ENCODE results near the gene KRT85. TPM values are rescaled to one million over a fixed set of nuclear protein-coding genes. Genes with fewer than 3 reads are reported as not detected.
"Not testable (repeated sequence)": the region's sequence is repeated elsewhere in the genome, so short reads cannot be mapped to it uniquely, and the experiment has no call there.

KRT85 gene
- total and polyA plus RNA-seq, 7 donors = not detected

DNA sequence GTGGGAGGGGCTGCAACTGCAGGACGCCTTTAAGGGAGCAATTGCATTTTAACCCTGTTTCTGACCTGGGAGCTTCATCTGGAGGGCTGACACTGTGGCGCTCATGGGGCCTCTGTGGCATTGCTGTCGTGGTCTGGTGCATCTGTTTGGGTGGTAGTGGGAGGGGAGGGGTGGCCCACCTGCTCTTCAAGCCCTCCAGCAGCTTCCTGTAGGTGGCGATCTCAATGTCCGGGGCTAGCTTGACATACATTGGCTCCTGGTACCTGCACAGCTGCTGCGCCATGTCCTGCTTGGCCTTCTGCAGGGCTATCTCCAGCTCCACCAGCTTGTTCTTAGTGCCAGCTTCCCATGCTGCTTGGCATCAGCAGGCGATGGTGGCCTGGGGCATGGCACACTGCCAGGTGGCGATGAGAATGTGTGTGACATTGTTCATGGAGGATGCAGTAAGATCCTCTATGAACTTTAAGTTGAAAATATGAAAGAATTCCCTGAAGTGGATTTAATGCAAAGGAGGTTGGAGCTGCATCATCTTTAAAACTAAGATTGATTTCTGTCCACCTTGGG lies 46.6 kb upstream of the KRT85 start:
- TF ChIP-seq, protein P1, sequence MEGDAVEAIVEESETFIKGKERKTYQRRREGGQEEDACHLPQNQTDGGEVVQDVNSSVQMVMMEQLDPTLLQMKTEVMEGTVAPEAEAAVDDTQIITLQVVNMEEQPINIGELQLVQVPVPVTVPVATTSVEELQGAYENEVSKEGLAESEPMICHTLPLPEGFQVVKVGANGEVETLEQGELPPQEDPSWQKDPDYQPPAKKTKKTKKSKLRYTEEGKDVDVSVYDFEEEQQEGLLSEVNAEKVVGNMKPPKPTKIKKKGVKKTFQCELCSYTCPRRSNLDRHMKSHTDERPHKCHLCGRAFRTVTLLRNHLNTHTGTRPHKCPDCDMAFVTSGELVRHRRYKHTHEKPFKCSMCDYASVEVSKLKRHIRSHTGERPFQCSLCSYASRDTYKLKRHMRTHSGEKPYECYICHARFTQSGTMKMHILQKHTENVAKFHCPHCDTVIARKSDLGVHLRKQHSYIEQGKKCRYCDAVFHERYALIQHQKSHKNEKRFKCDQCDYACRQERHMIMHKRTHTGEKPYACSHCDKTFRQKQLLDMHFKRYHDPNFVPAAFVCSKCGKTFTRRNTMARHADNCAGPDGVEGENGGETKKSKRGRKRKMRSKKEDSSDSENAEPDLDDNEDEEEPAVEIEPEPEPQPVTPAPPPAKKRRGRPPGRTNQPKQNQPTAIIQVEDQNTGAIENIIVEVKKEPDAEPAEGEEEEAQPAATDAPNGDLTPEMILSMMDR (IDR thresholded peaks at IDR 0.05) = no peak
- Histone ChIP-seq H3K36me3 (ENCODE audit: insufficient read depth in 1 of 2, low read depth in 1 of 2) (no peaks in the 10 kb centered on the region), H3K4me1 (no peaks in the 10 kb centered on the region), H3K27ac (no peak overlapping the region), H3K27me3 (ENCODE audit: insufficient read depth in 3 of 3, low read length in 2 of 3) (peaks cover 0 to 5% (median 0%) of the 10 kb centered on the region in 3 donors), H3K9me3 (no peaks in the 10 kb centered on the region), H3K4me3 (no peak overlapping the region)
- no peak for DNase-seq
- intact Hi-C loops (cut with DNase I) = no loop called here
- no peak for ATAC-seq
- 39 to 48% (median 45%) methylated on average over 8 of the region's 8 CpGs for WGBS, 3 donors

- 47 to 63% (median 55%) methylated on average over 4 of the region's 4 CpGs for WGBS, 3 donors
- TF ChIP-seq, protein P1 (IDR thresholded peaks at IDR 0.05) = no peak
- H3K27me3 ChIP-seq (ENCODE audit: insufficient read depth in 3 of 3, low read length in 2 of 3) = peaks cover 0 to 5% (median 0%) of the 10 kb centered on the region in 3 donors
- ATAC-seq = no peak
- H3K27ac ChIP-seq = no peak overlapping the region
- no peak for DNase-seq
- H3K36me3 ChIP-seq (ENCODE audit: insufficient read depth in 1 of 2, low read depth in 1 of 2) = no peaks in the 10 kb centered on the region
- intact Hi-C loops (cut with DNase I) = no loop called here
- no peak overlapping the region for H3K4me3 ChIP-seq
- H3K4me1 ChIP-seq = no peaks in the 10 kb centered on the region
- no peaks in the 10 kb centered on the region for H3K9me3 ChIP-seq
These were observed 45.9 kb upstream of the KRT85 start for GRCh38 chr12:52413202-52413601.

DNA sequence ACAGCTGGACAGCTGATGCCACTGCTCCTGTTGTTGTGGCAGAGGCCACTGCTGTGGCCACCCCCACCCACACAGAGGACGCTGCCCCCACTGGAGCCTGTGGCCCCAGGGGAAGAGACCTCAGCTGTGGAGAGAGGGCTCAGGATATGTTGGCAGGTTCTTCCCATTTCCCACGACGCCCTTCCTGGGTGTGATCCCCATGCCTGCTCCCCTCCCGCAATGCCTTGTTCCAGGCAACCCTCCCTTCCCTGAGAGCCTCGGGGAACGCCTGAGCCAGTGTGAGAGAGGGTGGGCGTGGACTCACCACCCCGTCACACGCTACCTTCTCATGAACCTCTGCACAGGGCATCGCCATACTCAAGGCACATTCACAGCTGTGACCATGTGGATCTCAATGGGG lies 44.5 kb upstream of the KRT85 start:
- Histone ChIP-seq H3K27ac (no peak overlapping the region), H3K9me3 (no peaks in the 10 kb centered on the region), H3K4me3 (no peak overlapping the region), H3K4me1 (no peaks in the 10 kb centered on the region), H3K36me3 (ENCODE audit: insufficient read depth in 1 of 2, low read depth in 1 of 2) (no peaks in the 10 kb centered on the region), H3K27me3 (ENCODE audit: insufficient read depth in 3 of 3, low read length in 2 of 3) (peaks cover 0 to 5% (median 0%) of the 10 kb centered on the region in 3 donors)
- intact Hi-C loops (cut with DNase I) = no loop called here
- ATAC-seq (no peak), DNase-seq (no peak)
- 74 to 84% (median 81%) methylated on average over 10 of the region's 10 CpGs for WGBS, 3 donors
- TF ChIP-seq, protein P1 (IDR thresholded peaks at IDR 0.05) = no peak

DNA sequence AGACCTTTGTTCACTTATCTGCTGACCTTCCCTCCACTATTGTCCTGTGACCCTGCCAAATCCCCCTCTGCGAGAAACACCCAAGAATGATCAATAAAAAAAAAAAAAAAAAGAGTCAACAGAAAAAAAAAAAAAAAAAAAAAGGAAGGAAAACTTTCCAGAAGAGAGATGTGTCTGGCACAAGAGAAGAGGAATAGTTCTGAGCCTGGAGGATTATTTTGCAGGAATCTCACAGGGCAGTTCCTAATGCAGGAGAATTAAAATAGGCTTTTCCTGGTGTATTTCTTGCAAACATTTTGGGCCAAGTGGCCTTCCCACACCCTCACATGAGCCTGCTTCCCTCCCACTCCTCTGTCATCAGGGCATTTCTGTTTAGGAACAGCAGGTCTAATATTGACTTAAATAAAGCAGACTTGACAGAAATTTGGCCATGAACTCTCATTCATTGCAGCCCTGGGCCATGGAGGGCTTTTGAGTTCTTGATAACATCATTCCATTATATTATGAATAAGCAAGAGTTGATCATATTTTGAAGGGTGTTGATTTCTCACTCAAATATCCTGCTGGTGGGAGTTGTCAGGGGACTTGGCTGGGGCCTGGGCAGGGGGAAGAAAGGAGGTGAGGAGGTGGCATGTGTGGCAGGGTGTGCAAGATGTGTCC lies 43.4 kb upstream of the KRT85 start:
- H3K36me3 ChIP-seq (ENCODE audit: insufficient read depth in 1 of 2, low read depth in 1 of 2); ATAC-seq; DNase-seq; H3K9me3 ChIP-seq; H3K27ac ChIP-seq; H3K4me3 ChIP-seq; H3K4me1 ChIP-seq; H3K27me3 ChIP-seq (ENCODE audit: insufficient read depth in 3 of 3, low read length in 2 of 3); intact Hi-C loops (cut with DNase I): not testable (repeated sequence)
- 60% methylated on average over 1 of the region's 1 CpG; no CpG with 5 or more reads in 2 of the 3 donors for WGBS, 3 donors

- DNase-seq (no peak), ATAC-seq (no peak)
- intact Hi-C loops (cut with DNase I) = no loop called here
- no peak overlapping the region for H3K27ac ChIP-seq
- no peak overlapping the region for H3K4me3 ChIP-seq
- 75 to 82% (median 78%) methylated on average over 5 of the region's 5 CpGs for WGBS, 3 donors
- no peaks in the 10 kb centered on the region for H3K9me3 ChIP-seq
- no peaks in the 10 kb centered on the region for H3K36me3 ChIP-seq (ENCODE audit: insufficient read depth in 1 of 2, low read depth in 1 of 2)
- H3K4me1 ChIP-seq = no peaks in the 10 kb centered on the region
- TF ChIP-seq, protein P1 (IDR thresholded peaks at IDR 0.05) = no peak
- H3K27me3 ChIP-seq (ENCODE audit: insufficient read depth in 3 of 3, low read length in 2 of 3) = no peaks in the 10 kb centered on the region
These were observed 40.6 kb upstream of the KRT85 start for GRCh38 chr12:52407918-52408317.

Measured in psoas muscle (tissue), 8 donors.